ENCODE data around the gene ACTC1.

The ACTC1 gene

GRCh38 chr15:34757262-34757661 is 38.1 kb downstream of the ACTC1 start:
- no peak for DNase-seq

GRCh38 chr15:34755419-34755773 is 40.0 kb downstream of the ACTC1 start:
- no peak for DNase-seq

- peak in 1 of 14 donors; percentile 10 for DNase-seq
Observed at GRCh38 chr15:34754674-34755418, 40.5 kb downstream of the ACTC1 start, which contains the start of gene GJD2. GJD2 (minus strand) TSS chr15:34754998; CDS start chr15:34754488, 510 bp downstream.

- DNase-seq: no peak
Observed at GRCh38 chr15:34754171-34754601, 41.2 kb downstream of the ACTC1 start.

- DNase-seq: peak in 1 of 14 donors; percentile 9
Observed at GRCh38 chr15:34753236-34753894, 42.0 kb downstream of the ACTC1 start.

GRCh38 chr15:34749691-34750090 is 45.7 kb downstream of the ACTC1 start:
- no peak for DNase-seq
